ENCODE data around the gene ADAMTS10. TPM values are rescaled to one million over a fixed set of nuclear protein-coding genes. Genes with fewer than 3 reads are reported as not detected.
"Not testable (repeated sequence)": the region's sequence is repeated elsewhere in the genome, so short reads cannot be mapped to it uniquely, and the experiment has no call there.

ADAMTS10 gene
- polyA plus RNA-seq, 1 donor, result 25.0 TPM

- no peak for DNase-seq (ENCODE audit: low read depth)
These were observed 49.3 kb downstream of the ADAMTS10 start for GRCh38 chr19:8561075-8561764.

- DNase-seq (ENCODE audit: low read depth), result no peak
These were observed 52.2 kb downstream of the ADAMTS10 start for GRCh38 chr19:8558325-8558724.

GRCh38 chr19:8557642-8558238 is 52.8 kb downstream of the ADAMTS10 start:
- DNase-seq (ENCODE audit: low read depth), result no peak

GRCh38 chr19:8553729-8554128 is 56.8 kb downstream of the ADAMTS10 start:
- not testable (repeated sequence) for DNase-seq (ENCODE audit: low read depth)

- no peak for DNase-seq (ENCODE audit: low read depth)
These were observed 57.7 kb downstream of the ADAMTS10 start for GRCh38 chr19:8552810-8553209.

GRCh38 chr19:8550070-8550469 is 60.4 kb downstream of the ADAMTS10 start:
- DNase-seq (ENCODE audit: low read depth), result no peak

GRCh38 chr19:8545743-8546142 is 64.8 kb downstream of the ADAMTS10 start:
- no peak for DNase-seq (ENCODE audit: low read depth)

- DNase-seq (ENCODE audit: low read depth), result no peak
These were observed 66.3 kb downstream of the ADAMTS10 start for GRCh38 chr19:8544168-8544567.

- DNase-seq (ENCODE audit: low read depth), result no peak
These were observed 70.8 kb downstream of the ADAMTS10 start for GRCh38 chr19:8539621-8540149.

- no peak for DNase-seq (ENCODE audit: low read depth)
These were observed 73.4 kb downstream of the ADAMTS10 start for GRCh38 chr19:8537099-8537498.

- DNase-seq (ENCODE audit: low read depth), result no peak
These were observed 74.2 kb downstream of the ADAMTS10 start for GRCh38 chr19:8536282-8536681.

GRCh38 chr19:8532225-8532624 is 78.3 kb downstream of the ADAMTS10 start:
- no peak for DNase-seq (ENCODE audit: low read depth)

- no peak for DNase-seq (ENCODE audit: low read depth)
These were observed 79.0 kb downstream of the ADAMTS10 start for GRCh38 chr19:8531470-8531869.

Other genes with a start within 250 kb of the ADAMTS10 start
- gene ANGPTL4, start 246.6 kb downstream of the ADAMTS10 start, polyA plus RNA-seq (ENCODE audit: insufficient read length), result 1.5 TPM
- 69.6 TPM for gene RAB11B, start 220.4 kb downstream of the ADAMTS10 start, polyA plus RNA-seq (ENCODE audit: insufficient read length)
- gene MARCHF2, start 197.4 kb downstream of the ADAMTS10 start, polyA plus RNA-seq (ENCODE audit: insufficient read length), result 14.9 TPM
- gene HNRNPM, start 165.7 kb downstream of the ADAMTS10 start, polyA plus RNA-seq (ENCODE audit: insufficient read length), result 170 TPM
- gene PRAM1, start 108.1 kb downstream of the ADAMTS10 start, polyA plus RNA-seq (ENCODE audit: insufficient read length), result 2.2 TPM
- 13.8 TPM for gene ZNF414, start 96.5 kb downstream of the ADAMTS10 start, polyA plus RNA-seq (ENCODE audit: insufficient read length)
- 6.7 TPM for gene MYO1F, start 33.3 kb downstream of the ADAMTS10 start, polyA plus RNA-seq (ENCODE audit: insufficient read length)
- not detected for gene NFILZ, start 19.9 kb upstream of the ADAMTS10 start, polyA plus RNA-seq (ENCODE audit: insufficient read length)
- gene ACTL9, start 88.1 kb upstream of the ADAMTS10 start, polyA plus RNA-seq (ENCODE audit: insufficient read length), result not detected
- not detected for gene OR2Z1, start 110.9 kb upstream of the ADAMTS10 start, polyA plus RNA-seq (ENCODE audit: insufficient read length)
- gene ZNF558, start 221.6 kb upstream of the ADAMTS10 start, polyA plus RNA-seq (ENCODE audit: insufficient read length), result 20.6 TPM
- gene MBD3L1, start 221.7 kb upstream of the ADAMTS10 start, polyA plus RNA-seq (ENCODE audit: insufficient read length), result not detected

Measured in forelimb muscle (tissue), 1 donor.